Measurements from ENCODE around the gene CCDC137.

CCDC137 gene

GRCh38 chr17:81703747-81704654, 37.5 kb downstream of the CCDC137 start:
- Histone ChIP-seq H3K4me3 (ENCODE audit: low read depth in 1 of 2, low read length in 2 of 2) (peak overlapping the region; percentile 81 to 94), H3K27ac (ENCODE audit: low read length) (peak overlapping the region; percentile 96), H3K27me3 (ENCODE audit: low read depth, low read length) (no peaks in the 10 kb centered on the region), H3K36me3 (ENCODE audit: control insufficient read depth in 1 of 2, insufficient read depth in 2 of 2, low read length in 2 of 2) (peaks cover 13 to 44% of the 10 kb centered on the region in 2 donors), H3K9me3 (ENCODE audit: control insufficient read depth in 1 of 2, low read length in 2 of 2) (no peaks in the 10 kb centered on the region), H3K4me1 (ENCODE audit: control insufficient read depth in 1 of 2, insufficient read depth in 2 of 2, low read length in 2 of 2) (peaks cover 17 to 32% of the 10 kb centered on the region in 2 donors)

- Histone ChIP-seq H3K9me3 (ENCODE audit: control insufficient read depth in 1 of 2, low read length in 2 of 2) (no peaks in the 10 kb centered on the region), H3K27me3 (ENCODE audit: low read depth, low read length) (no peaks in the 10 kb centered on the region), H3K36me3 (ENCODE audit: control insufficient read depth in 1 of 2, insufficient read depth in 2 of 2, low read length in 2 of 2) (peaks cover 12 to 34% of the 10 kb centered on the region in 2 donors), H3K4me1 (ENCODE audit: control insufficient read depth in 1 of 2, insufficient read depth in 2 of 2, low read length in 2 of 2) (peaks cover 23 to 36% of the 10 kb centered on the region in 2 donors), H3K27ac (ENCODE audit: low read length) (no peak overlapping the region), H3K4me3 (ENCODE audit: low read depth in 1 of 2, low read length in 2 of 2) (no peak overlapping the region)
Measured at GRCh38 chr17:81705518-81706231, 39.1 kb downstream of the CCDC137 start.

- Histone ChIP-seq H3K4me3 (ENCODE audit: low read depth in 1 of 2, low read length in 2 of 2) (no peak overlapping the region), H3K27me3 (ENCODE audit: low read depth, low read length) (no peaks in the 10 kb centered on the region), H3K9me3 (ENCODE audit: control insufficient read depth in 1 of 2, low read length in 2 of 2) (no peaks in the 10 kb centered on the region), H3K4me1 (ENCODE audit: control insufficient read depth in 1 of 2, insufficient read depth in 2 of 2, low read length in 2 of 2) (peaks cover 26 to 36% of the 10 kb centered on the region in 2 donors), H3K36me3 (ENCODE audit: control insufficient read depth in 1 of 2, insufficient read depth in 2 of 2, low read length in 2 of 2) (peaks cover 7 to 29% of the 10 kb centered on the region in 2 donors), H3K27ac (ENCODE audit: low read length) (no peak overlapping the region)
Measured at GRCh38 chr17:81706232-81706611, 39.7 kb downstream of the CCDC137 start.

GRCh38 chr17:81706757-81707624, 40.5 kb downstream of the CCDC137 start:
- Histone ChIP-seq H3K27ac (ENCODE audit: low read length) (no peak overlapping the region), H3K27me3 (ENCODE audit: low read depth, low read length) (no peaks in the 10 kb centered on the region), H3K4me3 (ENCODE audit: low read depth in 1 of 2, low read length in 2 of 2) (no peak overlapping the region), H3K4me1 (ENCODE audit: control insufficient read depth in 1 of 2, insufficient read depth in 2 of 2, low read length in 2 of 2) (peaks cover 22 to 35% of the 10 kb centered on the region in 2 donors), H3K9me3 (ENCODE audit: control insufficient read depth in 1 of 2, low read length in 2 of 2) (no peaks in the 10 kb centered on the region), H3K36me3 (ENCODE audit: control insufficient read depth in 1 of 2, insufficient read depth in 2 of 2, low read length in 2 of 2) (peaks cover 7 to 29% of the 10 kb centered on the region in 2 donors)

GRCh38 chr17:81707725-81708646, 41.4 kb downstream of the CCDC137 start:
- H3K4me1 ChIP-seq (ENCODE audit: control insufficient read depth in 1 of 2, insufficient read depth in 2 of 2, low read length in 2 of 2) = peaks cover 22 to 34% of the 10 kb centered on the region in 2 donors
- no peaks in the 10 kb centered on the region for H3K9me3 ChIP-seq (ENCODE audit: control insufficient read depth in 1 of 2, low read length in 2 of 2)
- peaks cover 7 to 29% of the 10 kb centered on the region in 2 donors for H3K36me3 ChIP-seq (ENCODE audit: control insufficient read depth in 1 of 2, insufficient read depth in 2 of 2, low read length in 2 of 2)
- H3K27ac ChIP-seq (ENCODE audit: low read length) = no peak overlapping the region
- no peaks in the 10 kb centered on the region for H3K27me3 ChIP-seq (ENCODE audit: low read depth, low read length)
- no peak overlapping the region for H3K4me3 ChIP-seq (ENCODE audit: low read depth in 1 of 2, low read length in 2 of 2)

- peaks cover 22 to 36% of the 10 kb centered on the region in 2 donors for H3K4me1 ChIP-seq (ENCODE audit: control insufficient read depth in 1 of 2, insufficient read depth in 2 of 2, low read length in 2 of 2)
- H3K9me3 ChIP-seq (ENCODE audit: control insufficient read depth in 1 of 2, low read length in 2 of 2) = no peaks in the 10 kb centered on the region
- H3K27me3 ChIP-seq (ENCODE audit: low read depth, low read length) = no peaks in the 10 kb centered on the region
- peaks cover 7 to 29% of the 10 kb centered on the region in 2 donors for H3K36me3 ChIP-seq (ENCODE audit: control insufficient read depth in 1 of 2, insufficient read depth in 2 of 2, low read length in 2 of 2)
- no peak overlapping the region for H3K4me3 ChIP-seq (ENCODE audit: low read depth in 1 of 2, low read length in 2 of 2)
- no peak overlapping the region for H3K27ac ChIP-seq (ENCODE audit: low read length)
Measured at GRCh38 chr17:81708739-81709185, 42.2 kb downstream of the CCDC137 start.

- H3K4me3 ChIP-seq (ENCODE audit: low read depth in 1 of 2, low read length in 2 of 2) = peak overlapping the region; percentile 45 to 79
- H3K4me1 ChIP-seq (ENCODE audit: control insufficient read depth in 1 of 2, insufficient read depth in 2 of 2, low read length in 2 of 2) = peaks cover 14 to 27% of the 10 kb centered on the region in 2 donors
- H3K9me3 ChIP-seq (ENCODE audit: control insufficient read depth in 1 of 2, low read length in 2 of 2) = no peaks in the 10 kb centered on the region
- H3K27ac ChIP-seq (ENCODE audit: low read length) = no peak overlapping the region
- peaks cover 2 to 24% of the 10 kb centered on the region in 2 donors for H3K36me3 ChIP-seq (ENCODE audit: control insufficient read depth in 1 of 2, insufficient read depth in 2 of 2, low read length in 2 of 2)
- no peaks in the 10 kb centered on the region for H3K27me3 ChIP-seq (ENCODE audit: low read depth, low read length)
Measured at GRCh38 chr17:81710514-81711308, 44.2 kb downstream of the CCDC137 start.

GRCh38 chr17:81711814-81712467, 45.4 kb downstream of the CCDC137 start, which contains the start of gene SLC25A10:
TSS of gene SLC25A10 (plus strand) at chr17:81712284. CDS start at chr17:81712427, 143 bp downstream.
- H3K36me3 ChIP-seq (ENCODE audit: control insufficient read depth in 1 of 2, insufficient read depth in 2 of 2, low read length in 2 of 2) = peaks cover 0 to 14% of the 10 kb centered on the region in 2 donors
- H3K4me3 ChIP-seq (ENCODE audit: low read depth in 1 of 2, low read length in 2 of 2) = peak within 1 kb of the TSS; percentile 57 to 79
- no peaks in the 10 kb centered on the region for H3K27me3 ChIP-seq (ENCODE audit: low read depth, low read length)
- H3K27ac ChIP-seq (ENCODE audit: low read length) = no peak within 1 kb of the TSS
- no peaks in the 10 kb centered on the region for H3K9me3 ChIP-seq (ENCODE audit: control insufficient read depth in 1 of 2, low read length in 2 of 2)
- H3K4me1 ChIP-seq (ENCODE audit: control insufficient read depth in 1 of 2, insufficient read depth in 2 of 2, low read length in 2 of 2) = peaks cover 14 to 27% of the 10 kb centered on the region in 2 donors

GRCh38 chr17:81712468-81713003, 46.0 kb downstream of the CCDC137 start:
- no peaks in the 10 kb centered on the region for H3K9me3 ChIP-seq (ENCODE audit: control insufficient read depth in 1 of 2, low read length in 2 of 2)
- H3K36me3 ChIP-seq (ENCODE audit: control insufficient read depth in 1 of 2, insufficient read depth in 2 of 2, low read length in 2 of 2) = peaks cover 0 to 8% of the 10 kb centered on the region in 2 donors
- H3K4me1 ChIP-seq (ENCODE audit: control insufficient read depth in 1 of 2, insufficient read depth in 2 of 2, low read length in 2 of 2) = peaks cover 14 to 27% of the 10 kb centered on the region in 2 donors
- no peak overlapping the region for H3K27ac ChIP-seq (ENCODE audit: low read length)
- no peaks in the 10 kb centered on the region for H3K27me3 ChIP-seq (ENCODE audit: low read depth, low read length)
- peak overlapping the region; percentile 57 to 79 for H3K4me3 ChIP-seq (ENCODE audit: low read depth in 1 of 2, low read length in 2 of 2)
